Right atrium auricular region (tissue), 2 donors: Measurements from ENCODE around the gene GALNT16. TPM values are rescaled to one million over a fixed set of nuclear protein-coding genes. Genes with fewer than 3 reads are reported as not detected.

Experiments
- DNase-seq: peaks from one replicate; pipeline ENCODE4 v3.0.0-alpha.2; 2019; ENCODE audit warnings: low spot score
- H3K27ac ChIP-seq, 2 donors: fragments of 200-600 bp; sonication (generic); 1 replicate in 1 of 2; 2 replicates in 1 of 2; pipeline ENCODE4 v1.5.1; 2016 to 2019
- H3K27me3 ChIP-seq, 2 donors: fragments of 200-600 bp; sonication (generic); one replicate each; pipeline versions ENCODE4 v1.5.1 to v1.6.0; 2017 to 2019
- H3K36me3 ChIP-seq: fragments of 200-600 bp; sonication (generic); one replicate; pipeline ENCODE4 v1.5.1; 2016
- H3K4me1 ChIP-seq, 2 donors: fragments of 200-600 bp; sonication (generic); one replicate each; pipeline versions ENCODE4 v1.5.1 to v1.6.0; 2017 to 2019
- H3K4me3 ChIP-seq, 2 donors: fragments of 200-600 bp; sonication (generic); 1 replicate in 1 of 2; 2 replicates in 1 of 2; pipeline ENCODE4 v1.5.1; 2017 to 2019; ENCODE audit warnings: mild to moderate bottlenecking in 1 of 2, moderate library complexity in 1 of 2
- H3K9me3 ChIP-seq, 2 donors: fragments of 200-600 bp; sonication (generic); one replicate each; pipeline ENCODE4 v1.5.1; 2019
- CTCF ChIP-seq, 2 donors: fragments of 200-600 bp; sonication (generic); IDR thresholded peaks; one replicate each; pipeline ENCODE4 v1.5.1; 2019; ENCODE audit warnings: antibody characterized with exemption in 2 of 2
- total RNA-seq, 2 donors: library from RNA; depleted of rRNA; stranded (reverse); fragments of >200 nt; gene quantifications; one replicate each; pipeline ENCODE4 v1.1.0, GENCODE V29; 2016

Gene GALNT16
- total RNA-seq, 2 donors from 2014 or later, result 17.9 to 56.8 TPM

GRCh38 chr14:69405762-69406161 is 145.8 kb downstream of the GALNT16 start:
- Histone ChIP-seq H3K27ac (no peak overlapping the region), H3K27me3 (no peaks in the 10 kb centered on the region), H3K36me3 (no peaks in the 10 kb centered on the region), H3K9me3 (no peaks in the 10 kb centered on the region), H3K4me3 (no peak overlapping the region), H3K4me1 (peaks cover 0 to 19% of the 10 kb centered on the region in 2 donors)
- no peak for DNase-seq
- TF ChIP-seq CTCF (IDR thresholded peaks at IDR 0.05), result no peak

Other genes with a start within 250 kb of the GALNT16 start
- 10 to 100 TPM; 33.1 to 38.8 TPM for gene DCAF5, start 107.0 kb upstream of the GALNT16 start, total RNA-seq
- gene EXD2, start 68.7 kb upstream of the GALNT16 start, total RNA-seq, result 10 to 100 TPM; 14.6 to 16.7 TPM
- 10 to 100 TPM; 47.1 to 55.1 TPM for gene ERH, start 138.1 kb downstream of the GALNT16 start, total RNA-seq
- 10 to 100 TPM; 29.3 to 37.5 TPM for gene SLC39A9, start 138.5 kb downstream of the GALNT16 start, total RNA-seq
- not detected for gene PLEKHD1, start 224.6 kb downstream of the GALNT16 start, total RNA-seq